Activated naive CD8-positive, alpha-beta T cell treated with anti-CD3 and anti-CD28 coated beads, Interleukin-2, amount 50 U/mL, for 16 hours (primary cell): Measurements from ENCODE around the gene CCDC83.
"Not testable (repeated sequence)": the region's sequence is repeated elsewhere in the genome, so short reads cannot be mapped to it uniquely, and the experiment has no call there.

Experiments used
- DNase-seq: peaks from one replicate; pipeline ENCODE4 v3.0.0-alpha.2; 2020; ENCODE audit warnings: low read depth, low spot score

The CCDC83 gene

GRCh38 chr11:85886089-85887056, 31.2 kb downstream of the CCDC83 start:
- no peak for DNase-seq

DNA sequence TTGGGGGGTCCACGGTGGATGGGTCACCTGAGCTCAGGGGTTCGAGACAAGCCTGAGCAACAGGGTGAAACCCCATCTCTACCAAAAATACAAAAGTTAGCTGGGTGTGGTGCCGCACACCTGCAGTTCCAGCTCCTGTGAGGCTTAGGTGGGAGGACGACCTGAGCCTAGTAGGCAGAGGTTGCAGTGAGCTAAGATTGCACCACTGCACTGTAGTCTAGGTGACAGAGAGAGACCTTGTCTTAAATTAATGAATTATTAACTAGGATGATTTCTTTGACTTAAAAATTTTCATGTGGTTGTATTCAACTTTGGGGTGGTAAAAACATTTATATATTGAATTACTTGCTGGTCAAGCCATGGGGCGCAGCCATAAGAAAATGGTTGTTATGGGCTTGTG, 33.9 kb downstream of the CCDC83 start:
- DNase-seq: no peak

DNA sequence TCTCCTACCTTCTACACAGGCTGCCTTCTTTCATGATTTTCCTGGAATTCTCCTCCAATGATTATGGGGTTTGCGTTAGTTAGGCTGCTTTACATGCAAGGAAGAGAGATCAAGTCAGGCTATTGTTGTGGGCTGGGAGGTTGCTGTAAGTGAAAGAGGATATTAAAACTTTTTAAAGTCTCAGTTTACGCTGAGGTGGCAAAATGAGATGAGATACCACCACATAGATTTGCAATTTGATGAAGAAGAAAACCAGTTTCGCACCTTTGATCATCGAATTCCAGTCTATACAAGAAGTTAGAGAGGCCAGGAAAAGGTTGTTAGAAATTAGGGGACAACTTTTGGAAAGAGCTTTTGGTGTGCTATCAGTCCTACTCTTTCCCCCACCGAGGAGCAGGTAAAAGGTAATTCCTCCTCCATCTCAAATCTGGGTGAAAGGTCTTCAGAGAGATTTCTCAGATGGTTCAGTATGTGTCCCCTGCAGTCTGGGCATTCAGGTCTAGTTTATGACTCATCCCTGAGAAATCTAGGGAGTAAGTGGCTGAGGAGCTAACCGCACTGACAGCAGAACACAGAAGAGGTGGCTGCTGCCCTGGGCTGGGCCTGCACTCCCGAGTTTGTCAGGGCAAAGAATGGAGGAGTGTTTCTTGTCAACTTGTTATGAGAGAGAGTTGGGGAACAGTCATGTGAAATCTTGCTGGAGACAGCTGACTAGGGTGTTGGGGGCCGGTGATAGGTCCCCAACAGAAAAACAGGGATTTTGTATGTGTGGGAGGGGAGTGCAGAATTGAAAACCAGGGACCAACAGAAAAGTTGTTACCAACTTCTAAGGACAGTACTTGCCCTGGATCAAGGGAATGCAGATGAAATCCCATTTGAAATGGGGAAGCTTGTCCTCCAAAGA, 34.7 kb downstream of the CCDC83 start:
- no peak for DNase-seq

DNA sequence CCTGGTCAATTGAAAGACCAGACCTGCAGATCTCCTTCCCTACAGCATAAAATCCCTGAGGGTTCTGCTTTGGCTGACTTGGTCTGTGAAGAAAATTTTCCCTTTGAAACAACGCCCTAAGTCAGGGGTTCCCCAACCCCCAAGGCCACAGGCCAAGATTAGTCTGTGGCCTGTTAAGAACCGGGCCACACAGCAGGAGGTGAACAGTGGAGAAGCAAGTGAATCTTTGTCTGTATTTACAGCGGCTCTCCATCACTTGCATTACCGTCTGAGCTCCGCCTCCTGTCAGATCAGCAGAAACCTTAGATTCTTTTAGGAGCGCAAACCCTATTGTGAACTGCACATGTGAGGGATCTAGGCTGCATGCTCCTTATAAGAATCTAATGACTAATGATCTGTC, 38.2 kb downstream of the CCDC83 start:
- DNase-seq: no peak

GRCh38 chr11:85896876-85897275, 41.7 kb downstream of the CCDC83 start:
- no peak for DNase-seq

DNA sequence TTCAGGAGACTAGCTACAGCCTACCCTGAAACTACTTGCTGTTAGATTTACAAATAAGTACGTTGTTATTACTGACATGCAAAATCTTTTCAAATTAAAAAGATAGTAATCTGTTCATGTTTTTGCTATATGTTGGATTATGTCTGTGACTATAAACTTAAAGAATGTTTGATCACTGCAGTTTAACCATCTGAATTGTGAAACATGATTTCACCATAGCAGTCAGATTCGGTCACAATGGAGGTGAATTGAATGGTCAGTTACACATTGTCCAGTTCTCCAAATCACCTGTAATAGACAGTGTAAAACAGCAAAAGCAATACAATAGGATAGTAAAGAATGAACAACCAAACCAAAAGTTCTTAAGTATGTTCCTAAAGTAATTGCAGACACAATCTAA, 43.3 kb downstream of the CCDC83 start:
- no peak for DNase-seq

- no peak for DNase-seq
These were observed 47.2 kb downstream of the CCDC83 start for GRCh38 chr11:85902353-85902752.

DNA sequence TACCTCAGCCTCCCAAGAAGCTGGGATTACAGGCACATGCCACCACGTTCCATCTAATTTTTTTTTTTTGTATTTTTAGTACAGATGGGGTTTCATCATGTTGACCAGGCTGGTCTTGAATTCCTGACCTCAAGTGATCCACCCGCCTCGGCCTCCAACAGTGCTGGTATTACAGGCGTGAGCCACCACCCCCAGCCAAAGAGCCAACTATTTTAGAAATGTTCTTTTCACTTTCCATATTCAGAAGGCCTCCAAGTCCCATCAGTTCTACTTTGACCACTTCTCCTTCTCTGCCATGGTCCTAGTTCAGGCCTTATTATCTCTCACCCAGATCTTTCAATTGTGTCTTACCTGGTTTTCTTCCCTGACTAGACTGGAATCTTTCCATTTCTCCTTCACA, 48.2 kb downstream of the CCDC83 start:
- no peak for DNase-seq

DNA sequence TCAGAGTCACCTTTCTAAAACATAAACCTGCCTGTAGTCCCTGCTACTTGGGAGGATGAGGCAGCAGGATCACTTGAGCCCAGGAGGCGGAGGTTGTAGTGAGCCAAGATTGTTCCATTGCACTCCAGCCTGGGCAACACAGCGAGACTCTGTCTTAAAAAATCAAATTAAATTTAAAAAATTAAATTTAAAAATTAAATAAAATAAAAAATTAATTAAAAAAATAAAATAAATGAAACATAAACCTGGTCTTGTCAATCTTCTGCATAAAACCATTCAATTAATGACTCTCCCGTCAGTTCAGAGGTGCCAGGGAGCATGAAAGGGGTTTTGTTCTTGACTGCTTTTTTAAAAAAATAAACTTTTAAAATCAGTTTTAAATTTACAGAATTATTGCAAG, 48.6 kb downstream of the CCDC83 start:
- no peak for DNase-seq

DNA sequence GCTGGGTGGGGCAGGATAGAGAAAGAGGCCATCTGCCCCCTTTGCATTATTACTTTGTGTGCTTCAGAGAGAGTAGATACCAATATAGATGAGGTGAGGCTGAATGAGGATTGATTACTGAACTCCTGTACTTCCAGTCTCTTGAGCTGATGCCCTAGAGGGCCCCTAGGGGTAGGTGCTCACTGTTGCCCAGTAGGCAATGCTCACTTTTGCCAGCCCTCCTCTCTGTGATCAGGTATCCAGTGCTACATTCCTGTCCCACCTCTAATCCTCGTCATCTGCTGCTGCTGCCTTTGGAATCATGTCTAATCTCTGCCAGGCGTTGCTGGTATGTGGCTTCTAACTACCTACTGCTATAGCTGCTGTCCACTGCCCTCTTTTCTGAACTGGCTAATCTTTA, 57.2 kb downstream of the CCDC83 start:
- no peak for DNase-seq

DNA sequence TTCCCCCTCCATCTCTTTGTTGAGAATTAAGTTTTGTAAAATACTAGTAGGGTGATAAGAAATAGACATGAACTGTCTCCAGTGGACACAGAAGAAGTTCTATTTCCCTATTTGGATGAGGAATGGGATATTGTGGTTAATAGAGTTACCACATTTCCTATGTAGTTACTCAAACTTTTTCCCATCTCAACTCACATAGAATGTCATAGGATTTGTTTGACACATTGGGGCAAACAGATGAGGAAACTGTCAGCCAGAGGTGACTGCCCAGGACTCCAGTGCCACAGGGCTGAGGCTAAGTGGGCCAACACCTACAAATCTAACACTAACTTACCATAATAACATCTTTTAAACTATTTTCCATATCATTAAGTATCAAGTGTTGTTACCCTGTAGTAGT, 58.3 kb downstream of the CCDC83 start:
- DNase-seq: no peak

- DNase-seq: no peak
These were observed 59.2 kb downstream of the CCDC83 start for GRCh38 chr11:85914425-85914824.

- no peak for DNase-seq
These were observed 64.0 kb downstream of the CCDC83 start for GRCh38 chr11:85918910-85919794.

- DNase-seq: no peak
These were observed 67.2 kb downstream of the CCDC83 start for GRCh38 chr11:85922367-85922766.

DNA sequence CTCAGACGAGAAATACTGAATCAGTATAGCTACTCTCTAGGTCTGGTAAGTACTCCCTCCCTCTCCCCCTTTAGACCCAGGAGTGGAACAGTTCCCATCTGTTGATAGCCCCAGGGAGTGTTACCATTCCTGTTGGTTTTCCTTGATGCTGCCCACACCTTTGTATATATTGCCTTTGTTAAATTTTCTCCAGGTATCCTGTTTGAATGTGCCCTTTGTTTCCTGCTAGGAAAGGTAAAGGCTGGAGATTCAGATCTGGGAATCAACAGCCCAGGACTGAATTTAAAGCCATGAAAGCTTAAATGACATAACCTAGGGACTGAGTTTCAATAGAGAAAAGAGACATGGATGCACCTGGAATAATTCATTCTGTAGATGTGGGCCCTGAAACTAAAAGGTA, 68.3 kb downstream of the CCDC83 start:
- no peak for DNase-seq

GRCh38 chr11:85926653-85927214, 71.6 kb downstream of the CCDC83 start:
- DNase-seq: not testable (repeated sequence)

DNA sequence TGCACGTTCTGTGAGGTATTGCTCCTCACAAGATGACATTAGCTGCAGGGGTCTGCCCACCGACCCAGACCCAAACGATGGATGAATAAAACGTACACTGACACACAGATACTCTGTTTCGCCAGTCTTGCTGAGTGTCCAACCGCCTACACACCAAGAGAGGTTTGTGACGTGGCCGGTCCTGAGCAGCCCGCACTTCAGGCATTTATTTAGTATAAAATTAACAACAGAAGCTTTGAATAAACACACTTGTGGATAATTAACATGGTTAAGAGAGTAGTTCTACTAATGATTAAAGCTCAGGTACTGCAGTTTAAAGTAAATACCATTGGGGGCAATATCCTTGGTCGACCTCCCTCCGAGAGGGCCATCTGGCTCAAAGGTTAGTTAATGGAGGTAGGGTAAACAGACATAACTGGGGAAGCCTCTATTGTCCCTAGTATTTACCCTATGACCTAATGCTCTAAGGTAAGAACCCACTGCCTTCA, 75.7 kb downstream of the CCDC83 start:
- DNase-seq: no peak

DNA sequence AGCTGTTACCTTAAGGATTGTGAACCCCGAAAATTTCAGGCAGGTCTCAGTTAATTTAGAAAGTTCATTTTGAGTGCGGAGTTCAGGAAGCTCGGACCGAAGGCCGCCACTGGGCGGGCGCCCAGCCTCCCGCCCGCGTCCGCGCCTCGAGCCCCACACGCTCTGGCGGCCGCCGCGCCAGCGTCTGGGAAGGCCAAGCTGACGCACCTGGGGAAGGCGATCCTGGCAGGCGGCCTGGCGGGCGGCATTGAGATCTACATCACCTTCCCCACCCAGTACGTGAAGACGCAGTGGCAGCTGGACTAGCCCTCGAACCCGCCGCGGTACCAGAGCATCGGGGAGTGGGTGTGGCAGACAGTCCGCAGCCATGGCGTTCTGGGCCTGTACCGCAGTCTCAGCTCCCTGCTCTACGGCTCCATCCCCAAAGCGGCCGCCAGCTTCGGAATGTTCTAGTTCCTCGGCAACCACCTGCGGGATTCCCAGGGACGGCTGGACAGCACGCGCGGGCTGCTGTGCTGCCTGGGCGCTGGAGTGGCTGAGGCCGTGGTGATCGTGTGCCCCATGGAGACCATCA, 79.5 kb downstream of the CCDC83 start:
- no peak for DNase-seq

GRCh38 chr11:85935751-85936150, 80.6 kb downstream of the CCDC83 start:
- DNase-seq: no peak

- DNase-seq: no peak
These were observed 82.7 kb downstream of the CCDC83 start for GRCh38 chr11:85937835-85938234.
